ENCODE results near the gene SLC35F5. TPM values are rescaled to one million over a fixed set of nuclear protein-coding genes. Genes with fewer than 3 reads are reported as not detected.
"Not testable (repeated sequence)": the region's sequence is repeated elsewhere in the genome, so short reads cannot be mapped to it uniquely, and the experiment has no call there.

Gene SLC35F5
- polyA plus RNA-seq, 1 experiment = 91.0 TPM

DNA sequence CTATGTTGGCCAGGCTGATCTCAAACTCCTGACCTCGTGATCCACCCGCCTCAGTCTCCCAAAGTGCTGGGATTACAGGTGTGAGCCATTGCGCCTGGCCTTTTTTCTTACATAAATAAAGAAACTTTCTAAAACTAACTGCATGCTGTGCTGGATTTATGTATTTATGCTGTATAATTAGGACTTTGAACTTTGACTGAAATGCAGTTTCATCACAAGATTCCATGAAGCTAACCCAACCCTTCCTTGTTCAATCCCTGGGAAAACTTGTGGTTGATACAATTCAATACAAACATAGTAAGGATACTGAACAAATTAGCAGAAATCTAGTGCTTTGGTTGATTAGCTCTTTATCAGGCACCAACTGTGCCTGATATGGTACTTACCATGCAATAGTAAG, 20.9 kb upstream of the SLC35F5 start:
- TF ChIP-seq, protein P1, sequence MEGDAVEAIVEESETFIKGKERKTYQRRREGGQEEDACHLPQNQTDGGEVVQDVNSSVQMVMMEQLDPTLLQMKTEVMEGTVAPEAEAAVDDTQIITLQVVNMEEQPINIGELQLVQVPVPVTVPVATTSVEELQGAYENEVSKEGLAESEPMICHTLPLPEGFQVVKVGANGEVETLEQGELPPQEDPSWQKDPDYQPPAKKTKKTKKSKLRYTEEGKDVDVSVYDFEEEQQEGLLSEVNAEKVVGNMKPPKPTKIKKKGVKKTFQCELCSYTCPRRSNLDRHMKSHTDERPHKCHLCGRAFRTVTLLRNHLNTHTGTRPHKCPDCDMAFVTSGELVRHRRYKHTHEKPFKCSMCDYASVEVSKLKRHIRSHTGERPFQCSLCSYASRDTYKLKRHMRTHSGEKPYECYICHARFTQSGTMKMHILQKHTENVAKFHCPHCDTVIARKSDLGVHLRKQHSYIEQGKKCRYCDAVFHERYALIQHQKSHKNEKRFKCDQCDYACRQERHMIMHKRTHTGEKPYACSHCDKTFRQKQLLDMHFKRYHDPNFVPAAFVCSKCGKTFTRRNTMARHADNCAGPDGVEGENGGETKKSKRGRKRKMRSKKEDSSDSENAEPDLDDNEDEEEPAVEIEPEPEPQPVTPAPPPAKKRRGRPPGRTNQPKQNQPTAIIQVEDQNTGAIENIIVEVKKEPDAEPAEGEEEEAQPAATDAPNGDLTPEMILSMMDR (IDR thresholded peaks at IDR 0.05; ENCODE audit: low read depth, low read length) = no peak
- ChIA-PET CTCF (no interaction called here), POLR2A (no interaction called here)
- Histone ChIP-seq H3K9me3 (ENCODE audit: control insufficient read depth, insufficient read depth, low read length) (no peaks in the 10 kb centered on the region), H3K4me3 (ENCODE audit: low read depth, low read length) (no peak overlapping the region), H3K27me3 (ENCODE audit: control insufficient read depth, insufficient read depth, low read length) (no peaks in the 10 kb centered on the region), H3K27ac (ENCODE audit: low read depth, low read length) (no peak overlapping the region)
- no peak for DNase-seq (ENCODE audit: low read depth, low spot score)

DNA sequence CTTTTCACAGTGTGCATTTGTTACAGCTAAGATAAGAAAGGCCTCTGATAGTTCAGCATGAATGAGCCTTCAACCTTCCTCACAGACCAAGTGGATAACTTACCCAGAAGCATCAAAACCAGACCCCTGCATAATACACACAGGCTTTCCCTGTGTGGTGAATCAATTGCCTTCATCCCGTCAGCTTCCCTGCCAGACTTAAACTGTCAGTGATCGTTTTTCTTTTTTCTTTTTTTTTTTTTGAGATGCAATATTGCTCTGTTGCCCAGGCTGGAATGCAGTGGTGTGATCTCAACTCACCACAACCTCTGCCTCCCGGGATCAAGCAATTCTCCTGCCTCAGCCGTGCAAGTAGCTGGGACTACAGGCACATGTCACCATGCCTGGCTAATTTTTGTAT, 20.5 kb upstream of the SLC35F5 start:
- DNase-seq (ENCODE audit: low read depth, low spot score) = no peak
- CTCF ChIA-PET = no interaction called here
- POLR2A ChIA-PET = no interaction called here
- TF ChIP-seq, protein P1 (IDR thresholded peaks at IDR 0.05; ENCODE audit: low read depth, low read length) = no peak
- no peak overlapping the region for H3K4me3 ChIP-seq (ENCODE audit: low read depth, low read length)
- H3K27ac ChIP-seq (ENCODE audit: low read depth, low read length) = no peak overlapping the region
- no peaks in the 10 kb centered on the region for H3K9me3 ChIP-seq (ENCODE audit: control insufficient read depth, insufficient read depth, low read length)
- no peaks in the 10 kb centered on the region for H3K27me3 ChIP-seq (ENCODE audit: control insufficient read depth, insufficient read depth, low read length)

DNA sequence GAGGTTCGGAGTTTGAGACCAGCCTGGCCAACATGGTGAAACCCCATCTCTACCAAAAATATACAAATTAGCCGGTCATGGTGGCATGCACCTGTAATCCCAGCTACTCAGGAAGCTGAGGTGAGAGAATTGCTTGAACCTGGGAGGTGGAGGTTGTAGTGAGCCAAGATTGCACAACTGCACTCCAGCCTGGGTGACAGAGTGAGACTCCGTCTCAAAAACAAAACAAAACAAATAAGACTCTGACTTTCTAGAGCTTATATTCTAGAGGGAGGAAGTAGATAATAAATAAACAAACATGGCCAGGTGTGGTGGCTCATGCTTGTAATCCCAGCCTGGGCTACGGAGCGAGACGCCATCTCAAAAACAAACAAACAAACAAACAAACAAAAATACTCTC, 18.2 kb upstream of the SLC35F5 start:
- DNase-seq (ENCODE audit: low read depth, low spot score); H3K9me3 ChIP-seq (ENCODE audit: control insufficient read depth, insufficient read depth, low read length); H3K27ac ChIP-seq (ENCODE audit: low read depth, low read length); POLR2A ChIA-PET; H3K27me3 ChIP-seq (ENCODE audit: control insufficient read depth, insufficient read depth, low read length); H3K4me3 ChIP-seq (ENCODE audit: low read depth, low read length): not testable (repeated sequence)
- CTCF ChIA-PET = interaction anchor here (0.6 kb wide), 1 partner anchor 20 kb away, joined by 3 read pairs; no protein-coding TSS in a partner anchor

DNA sequence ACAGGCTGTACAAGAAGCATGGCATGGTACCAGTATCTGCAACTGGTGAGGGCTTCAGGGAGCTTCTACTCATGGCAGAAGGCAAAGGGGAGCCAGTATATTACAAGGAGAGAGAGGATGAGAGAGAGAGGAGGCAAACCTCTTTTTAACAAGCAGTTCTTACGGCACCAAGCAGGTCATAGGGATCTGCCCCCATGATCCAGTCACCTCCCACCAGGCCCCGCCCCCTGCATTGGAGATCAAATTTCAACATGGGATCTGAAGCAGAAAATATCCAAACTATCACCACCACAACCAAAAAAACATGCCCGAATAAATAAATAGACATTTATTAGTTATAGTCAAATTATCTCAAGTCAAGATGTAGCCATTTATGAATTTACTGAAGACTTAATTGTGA, 14.5 kb upstream of the SLC35F5 start:
- Histone ChIP-seq H3K27me3 (ENCODE audit: control insufficient read depth, insufficient read depth, low read length) (no peaks in the 10 kb centered on the region), H3K9me3 (ENCODE audit: control insufficient read depth, insufficient read depth, low read length) (no peaks in the 10 kb centered on the region), H3K4me3 (ENCODE audit: low read depth, low read length) (no peak overlapping the region), H3K27ac (ENCODE audit: low read depth, low read length) (no peak overlapping the region)
- POLR2A ChIA-PET = no interaction called here
- no peak for DNase-seq (ENCODE audit: low read depth, low spot score)
- TF ChIP-seq, protein P1 (IDR thresholded peaks at IDR 0.05; ENCODE audit: low read depth, low read length) = no peak
- CTCF ChIA-PET = no interaction called here

DNA sequence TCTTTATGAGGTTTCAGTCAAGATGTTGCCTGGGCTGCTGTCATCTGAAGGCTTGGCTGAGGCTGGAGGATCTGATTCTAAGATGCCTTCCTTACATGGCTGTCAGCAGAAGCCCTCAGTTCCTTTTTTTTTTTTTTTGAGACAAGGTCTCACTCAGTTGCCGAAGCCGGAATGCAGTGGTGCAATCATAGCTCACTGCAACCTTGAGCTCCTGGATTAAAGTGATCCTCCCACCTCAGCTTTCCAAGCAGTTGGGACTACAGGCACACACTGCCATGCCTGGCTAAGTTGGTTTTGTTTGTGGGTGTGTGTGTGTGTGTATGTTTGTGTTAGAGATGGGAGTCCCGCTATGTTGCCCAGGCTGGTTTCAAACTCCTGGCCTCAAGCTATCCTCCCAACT, 13.1 kb upstream of the SLC35F5 start:
- Histone ChIP-seq H3K27ac (ENCODE audit: low read depth, low read length) (no peak overlapping the region), H3K9me3 (ENCODE audit: control insufficient read depth, insufficient read depth, low read length) (peaks cover 3% of the 10 kb centered on the region), H3K27me3 (ENCODE audit: control insufficient read depth, insufficient read depth, low read length) (no peaks in the 10 kb centered on the region), H3K4me3 (ENCODE audit: low read depth, low read length) (no peak overlapping the region)
- no peak for DNase-seq (ENCODE audit: low read depth, low spot score)
- ChIA-PET POLR2A (interaction anchor here (0.8 kb wide), 1 partner anchor 125 kb away, joined by 4 read pairs; no protein-coding TSS in a partner anchor), CTCF (no interaction called here)
- TF ChIP-seq, protein P1 (IDR thresholded peaks at IDR 0.05; ENCODE audit: low read depth, low read length) = no peak

DNA sequence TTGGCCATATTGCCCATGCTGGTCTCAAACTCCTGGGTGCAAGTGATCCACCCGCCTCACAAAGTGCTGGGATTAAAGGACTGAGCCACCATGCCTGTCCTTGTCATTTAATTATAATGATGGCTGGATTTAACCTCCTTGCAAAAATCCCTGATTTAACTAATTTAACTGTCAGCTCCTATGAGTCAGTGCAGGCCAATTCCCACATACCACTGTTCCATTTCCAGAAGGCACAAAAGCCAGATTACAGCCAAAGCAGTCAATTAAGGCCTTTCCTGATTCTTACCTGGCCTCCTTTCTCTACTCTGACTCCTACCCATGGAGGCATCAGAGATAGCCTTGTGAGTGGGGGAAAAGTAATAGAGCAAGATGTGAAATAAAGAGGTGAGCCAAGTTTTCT, 12.3 kb upstream of the SLC35F5 start:
- Histone ChIP-seq H3K27me3 (ENCODE audit: control insufficient read depth, insufficient read depth, low read length) (no peaks in the 10 kb centered on the region), H3K4me3 (ENCODE audit: low read depth, low read length) (no peak overlapping the region), H3K9me3 (ENCODE audit: control insufficient read depth, insufficient read depth, low read length) (peaks cover 7% of the 10 kb centered on the region), H3K27ac (ENCODE audit: low read depth, low read length) (no peak overlapping the region)
- TF ChIP-seq, protein P1 (IDR thresholded peaks at IDR 0.05; ENCODE audit: low read depth, low read length) = no peak
- CTCF ChIA-PET = no interaction called here
- POLR2A ChIA-PET = no interaction called here
- no peak for DNase-seq (ENCODE audit: low read depth, low spot score)
